GM18519 (cell line): ENCODE measurements around the gene HDAC10.

ENCODE experiments used
- ATAC-seq: cut with Tn5 transposase; IDR thresholded peaks from one replicate; pipeline ENCODE4 v1.9.1; 2021; ENCODE audit warnings: mild to moderate bottlenecking, moderate library complexity; ENCODE audit not compliant: unreplicated experiment, low FRiP score

Gene HDAC10, protein sequence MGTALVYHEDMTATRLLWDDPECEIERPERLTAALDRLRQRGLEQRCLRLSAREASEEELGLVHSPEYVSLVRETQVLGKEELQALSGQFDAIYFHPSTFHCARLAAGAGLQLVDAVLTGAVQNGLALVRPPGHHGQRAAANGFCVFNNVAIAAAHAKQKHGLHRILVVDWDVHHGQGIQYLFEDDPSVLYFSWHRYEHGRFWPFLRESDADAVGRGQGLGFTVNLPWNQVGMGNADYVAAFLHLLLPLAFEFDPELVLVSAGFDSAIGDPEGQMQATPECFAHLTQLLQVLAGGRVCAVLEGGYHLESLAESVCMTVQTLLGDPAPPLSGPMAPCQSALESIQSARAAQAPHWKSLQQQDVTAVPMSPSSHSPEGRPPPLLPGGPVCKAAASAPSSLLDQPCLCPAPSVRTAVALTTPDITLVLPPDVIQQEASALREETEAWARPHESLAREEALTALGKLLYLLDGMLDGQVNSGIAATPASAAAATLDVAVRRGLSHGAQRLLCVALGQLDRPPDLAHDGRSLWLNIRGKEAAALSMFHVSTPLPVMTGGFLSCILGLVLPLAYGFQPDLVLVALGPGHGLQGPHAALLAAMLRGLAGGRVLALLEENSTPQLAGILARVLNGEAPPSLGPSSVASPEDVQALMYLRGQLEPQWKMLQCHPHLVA

DNA sequence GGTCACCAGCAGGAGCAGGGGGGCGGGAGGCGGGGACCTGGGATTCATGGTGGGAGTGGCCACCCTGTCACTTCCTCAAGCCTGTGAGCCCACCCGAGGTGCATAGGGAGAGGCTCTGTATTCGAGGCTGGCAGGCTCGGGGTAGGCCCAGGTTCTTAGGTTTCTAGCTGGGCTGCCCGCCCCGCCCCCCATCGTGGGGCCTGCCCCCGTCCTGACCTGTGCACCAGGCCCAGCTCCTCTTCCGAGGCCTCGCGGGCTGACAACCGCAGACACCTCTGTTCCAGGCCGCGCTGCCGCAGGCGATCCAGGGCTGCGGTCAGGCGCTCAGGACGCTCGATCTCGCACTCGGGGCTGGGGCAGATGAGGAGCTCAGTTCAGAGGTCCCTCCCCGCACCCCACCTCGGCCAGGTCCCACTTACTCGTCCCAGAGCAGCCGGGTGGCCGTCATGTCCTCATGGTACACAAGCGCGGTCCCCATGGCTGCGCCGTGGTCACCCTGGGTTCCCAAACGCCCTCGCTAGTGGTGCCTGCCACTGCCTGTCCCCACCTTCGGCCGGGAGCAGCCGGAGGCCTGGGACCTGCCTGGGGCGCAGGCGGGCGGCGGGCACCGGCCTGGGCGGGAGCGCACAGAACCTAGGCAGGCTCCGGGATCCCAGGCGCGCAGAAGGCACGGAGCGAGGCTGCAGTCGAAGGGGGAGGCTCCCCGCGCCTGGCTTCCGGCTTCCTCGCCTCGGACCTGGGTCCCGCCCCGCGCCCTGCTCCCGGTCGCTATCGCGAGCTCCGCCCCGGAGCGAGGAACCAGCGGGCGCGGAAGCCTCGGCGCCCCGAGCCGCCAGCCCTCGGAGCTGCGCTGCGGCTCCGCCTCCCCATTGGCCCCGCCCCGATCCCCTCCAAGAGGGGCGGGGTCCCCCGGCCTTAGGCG, at the start of gene HDAC10:
Gene HDAC10, minus strand, starts transcription at position 711 of the 922 bp plus-strand sequence. Its CDS starts 233 bp downstream, at position 478.
- ATAC-seq, result no peak

DNA sequence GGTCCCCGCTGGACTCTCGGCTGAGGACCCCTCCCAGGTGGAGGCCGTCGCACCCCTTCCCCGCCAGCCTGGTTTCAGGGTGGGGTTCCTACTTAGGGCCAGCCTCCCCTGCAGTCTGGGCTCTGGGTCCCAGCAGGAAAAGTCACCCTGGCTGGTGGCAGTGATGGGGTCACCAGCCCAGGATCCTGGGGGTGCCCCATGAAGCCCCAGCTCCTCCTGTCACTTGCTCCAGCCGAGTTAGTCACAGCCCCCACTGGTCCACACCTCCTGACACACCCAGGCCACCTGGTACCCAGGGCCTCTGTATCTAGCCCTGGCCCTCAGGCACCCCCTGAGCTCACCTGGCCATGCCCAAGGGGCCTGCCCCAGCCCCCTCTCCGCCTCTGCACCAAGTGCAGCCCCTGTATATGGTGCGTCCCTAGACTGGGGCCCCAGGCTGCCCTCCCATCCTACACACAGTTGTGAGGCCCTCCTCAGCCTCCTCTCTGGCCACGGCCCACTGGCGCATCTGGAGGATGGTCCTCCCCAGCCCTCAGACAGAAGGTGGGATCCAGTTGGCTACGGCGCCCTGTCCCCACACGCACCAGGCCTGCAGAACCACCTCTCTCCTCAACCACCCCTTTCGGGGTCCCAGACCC, 49.7 kb upstream of the HDAC10 start:
- no peak for ATAC-seq

DNA sequence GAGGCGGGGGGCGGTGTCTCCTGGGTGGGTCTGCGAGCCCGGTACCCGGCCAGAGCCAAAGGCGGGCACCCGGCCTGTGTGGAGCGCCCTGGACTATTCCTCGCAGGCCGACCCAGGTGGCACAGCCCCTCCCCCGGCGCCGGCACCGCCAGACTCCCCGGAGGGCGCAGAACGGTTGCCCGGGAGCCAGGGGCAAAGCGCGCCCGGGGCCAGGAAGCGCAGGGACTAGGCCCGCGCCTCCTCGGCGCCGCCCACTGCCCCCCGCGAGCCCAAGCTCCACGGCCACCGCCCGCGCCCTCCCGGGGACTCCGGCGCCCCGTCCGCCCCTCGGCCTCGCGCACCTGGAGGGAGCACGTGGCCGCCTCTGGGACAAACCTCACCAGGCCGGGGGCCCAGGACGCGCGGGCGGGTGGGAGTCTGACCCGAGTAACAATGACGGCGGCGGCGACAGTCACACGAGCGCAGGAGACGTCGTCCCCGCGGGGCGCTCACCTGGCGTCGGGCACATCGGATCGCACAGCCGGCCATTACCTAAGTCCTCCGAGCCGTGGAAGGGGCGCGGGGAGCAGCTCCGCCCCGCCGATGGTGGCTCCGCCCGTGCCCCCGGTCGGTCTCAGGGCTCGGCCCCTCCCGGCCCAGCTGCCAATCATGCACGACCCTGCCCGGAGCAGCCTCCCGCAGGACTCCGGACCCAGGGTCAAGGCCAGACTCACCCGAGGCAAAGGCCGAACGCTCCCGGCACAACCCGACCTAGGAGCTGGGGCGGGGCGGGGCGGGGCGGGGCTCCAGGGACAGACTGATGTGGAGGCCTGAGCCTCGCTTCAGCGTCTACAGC, 48.9 kb upstream of the HDAC10 start:
- no peak for ATAC-seq

DNA sequence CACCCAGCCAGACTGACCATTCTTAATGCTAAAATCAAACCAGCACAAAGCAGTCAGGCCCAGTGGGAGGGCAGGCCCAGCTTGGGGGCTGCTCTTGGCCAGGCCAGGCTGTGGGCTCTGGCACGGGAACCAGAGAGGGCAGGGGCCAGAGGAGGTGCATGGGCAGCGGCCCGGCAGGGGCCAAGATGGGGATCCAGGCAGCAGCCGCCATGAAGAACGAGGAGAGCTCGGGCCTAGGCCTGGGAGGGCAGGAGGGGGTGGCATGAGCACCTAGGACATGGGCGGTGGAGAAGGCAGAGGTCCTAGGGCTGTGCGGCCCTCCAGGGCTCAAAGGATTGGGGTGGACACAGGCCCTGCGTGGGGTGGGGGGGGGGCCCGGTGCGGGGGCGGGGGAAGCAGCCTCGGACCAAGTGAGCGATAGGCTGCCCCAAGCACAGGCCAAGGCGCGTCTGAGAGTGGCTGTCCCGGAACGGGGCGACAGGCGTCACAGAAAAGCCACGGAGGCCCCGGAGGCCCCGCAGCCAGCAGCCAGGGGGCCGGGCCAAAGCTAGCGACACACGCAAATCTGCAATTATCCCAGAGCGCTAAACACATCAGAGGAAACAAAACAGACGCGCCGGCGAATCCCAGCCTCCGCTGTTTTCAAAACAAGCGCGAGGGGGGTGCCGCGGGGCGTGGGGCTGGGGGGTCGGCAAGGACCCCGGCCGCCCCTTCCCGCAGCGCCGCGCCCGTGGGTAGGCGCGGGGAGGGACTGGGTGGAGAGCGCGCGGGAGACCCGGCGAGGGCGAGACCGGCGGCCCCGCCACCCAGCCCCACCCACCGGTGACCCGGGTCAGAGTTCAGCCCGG, 48.1 kb upstream of the HDAC10 start:
- ATAC-seq, result no peak

DNA sequence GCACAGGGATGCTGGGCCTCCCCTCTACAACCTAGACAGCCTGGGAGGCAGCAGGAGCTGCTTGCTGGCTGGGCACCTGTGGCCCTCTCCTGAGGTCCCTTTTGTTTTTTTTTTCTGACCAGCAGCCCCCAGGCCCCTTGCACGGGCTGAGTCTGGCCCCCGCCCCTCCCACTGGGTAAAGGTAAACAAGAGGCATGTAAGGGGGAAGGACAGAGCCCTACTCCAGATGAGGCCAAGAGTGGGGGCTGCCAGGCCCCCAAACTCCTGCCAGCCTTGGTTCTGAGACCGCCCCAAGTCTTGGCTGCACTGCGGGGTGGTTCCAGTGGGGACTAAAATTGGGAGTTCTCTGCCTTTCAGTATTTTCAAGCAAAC, 47.2 kb upstream of the HDAC10 start:
- ATAC-seq, result no peak

DNA sequence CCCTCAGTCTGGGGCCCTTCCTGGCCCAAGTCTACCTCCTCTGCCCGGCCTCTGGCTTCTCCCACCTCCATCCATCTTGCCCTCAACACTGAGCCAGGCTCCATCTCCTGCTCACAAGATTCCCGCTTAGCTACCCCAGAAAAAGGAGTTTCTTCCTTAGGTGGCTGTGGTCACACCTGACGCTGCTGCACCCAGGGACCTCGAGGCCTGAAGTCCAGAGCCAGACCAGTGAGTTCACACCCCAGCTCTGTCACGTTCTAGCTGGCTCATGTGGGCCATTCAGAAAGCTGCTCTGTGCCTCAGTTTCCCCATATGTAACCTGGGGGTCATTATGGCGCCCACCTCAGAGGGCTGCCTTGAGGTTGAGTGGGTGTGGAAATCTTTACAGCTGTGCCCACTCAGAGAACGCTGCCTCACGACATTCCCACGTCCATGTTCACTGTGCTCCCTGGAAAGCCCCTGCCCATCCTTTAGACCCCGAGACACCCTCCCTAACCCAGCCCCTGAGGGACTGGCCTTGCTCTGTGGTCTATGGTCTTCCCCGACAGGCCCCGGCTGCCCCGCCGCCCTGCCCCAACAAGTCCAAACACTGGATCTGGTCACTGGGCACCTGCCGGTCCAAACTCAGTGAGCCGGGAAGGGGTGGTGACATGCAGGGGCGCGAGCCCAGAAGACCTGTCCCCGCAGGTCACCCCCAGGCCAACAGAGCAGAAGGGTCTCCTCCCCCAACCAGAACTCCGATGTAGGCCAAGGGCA, 46.6 kb upstream of the HDAC10 start:
- no peak for ATAC-seq

DNA sequence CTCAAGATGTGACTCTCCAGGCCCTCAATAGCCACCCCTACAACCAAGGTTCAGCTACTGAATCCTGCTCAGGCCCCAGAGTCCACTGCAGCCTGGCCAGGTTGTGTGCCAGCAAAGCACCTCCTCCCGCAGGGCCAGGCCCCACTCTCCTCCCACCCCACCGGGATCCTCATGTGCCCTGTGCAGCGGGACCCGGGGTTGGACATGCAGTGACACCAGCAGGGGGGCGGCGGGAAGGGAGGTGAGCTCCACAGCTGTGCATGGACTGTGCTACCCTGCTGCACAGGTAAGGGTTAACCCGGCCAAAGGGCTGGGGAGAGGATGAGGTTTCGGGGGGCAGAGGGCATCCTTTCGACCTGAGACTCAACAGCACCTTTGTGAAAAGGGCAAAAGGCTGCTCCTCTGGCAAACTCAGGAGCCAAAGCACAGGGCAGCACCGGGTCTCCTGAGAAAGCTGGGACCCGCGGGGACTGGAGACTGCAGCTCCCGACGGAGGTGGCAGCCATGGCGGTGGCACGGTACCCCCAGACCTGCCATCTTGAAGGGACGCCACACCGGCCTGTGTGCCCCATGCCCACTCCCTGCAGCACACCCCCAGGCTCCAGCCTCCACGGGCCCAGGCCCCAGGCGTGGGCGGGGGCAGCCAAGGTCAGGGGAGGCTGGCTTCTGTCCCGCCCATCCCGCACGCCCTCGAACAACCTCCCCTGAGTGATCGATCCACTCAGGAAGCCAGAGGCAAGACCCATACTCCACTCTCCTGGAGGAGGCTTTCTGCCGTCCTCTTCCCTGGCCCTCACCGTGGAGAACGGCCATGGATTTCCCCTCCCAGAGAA, 45.8 kb upstream of the HDAC10 start:
- no peak for ATAC-seq

DNA sequence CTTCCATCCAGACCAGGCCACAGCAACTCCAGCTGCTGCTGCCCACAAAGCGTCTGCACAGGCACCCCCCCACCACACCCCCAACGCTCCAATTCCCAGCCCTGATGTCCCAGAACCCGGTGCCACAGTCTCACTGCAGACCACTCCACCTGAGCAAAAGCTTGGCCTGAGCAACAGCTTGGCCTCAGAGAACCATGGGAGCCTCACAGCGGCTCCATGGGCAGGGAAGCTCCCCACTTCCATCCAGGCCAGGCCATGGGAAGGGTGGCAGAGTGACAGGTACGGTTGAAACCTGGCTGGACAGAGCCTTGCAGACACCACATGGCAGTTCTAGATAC, 43.2 kb upstream of the HDAC10 start:
- no peak for ATAC-seq

DNA sequence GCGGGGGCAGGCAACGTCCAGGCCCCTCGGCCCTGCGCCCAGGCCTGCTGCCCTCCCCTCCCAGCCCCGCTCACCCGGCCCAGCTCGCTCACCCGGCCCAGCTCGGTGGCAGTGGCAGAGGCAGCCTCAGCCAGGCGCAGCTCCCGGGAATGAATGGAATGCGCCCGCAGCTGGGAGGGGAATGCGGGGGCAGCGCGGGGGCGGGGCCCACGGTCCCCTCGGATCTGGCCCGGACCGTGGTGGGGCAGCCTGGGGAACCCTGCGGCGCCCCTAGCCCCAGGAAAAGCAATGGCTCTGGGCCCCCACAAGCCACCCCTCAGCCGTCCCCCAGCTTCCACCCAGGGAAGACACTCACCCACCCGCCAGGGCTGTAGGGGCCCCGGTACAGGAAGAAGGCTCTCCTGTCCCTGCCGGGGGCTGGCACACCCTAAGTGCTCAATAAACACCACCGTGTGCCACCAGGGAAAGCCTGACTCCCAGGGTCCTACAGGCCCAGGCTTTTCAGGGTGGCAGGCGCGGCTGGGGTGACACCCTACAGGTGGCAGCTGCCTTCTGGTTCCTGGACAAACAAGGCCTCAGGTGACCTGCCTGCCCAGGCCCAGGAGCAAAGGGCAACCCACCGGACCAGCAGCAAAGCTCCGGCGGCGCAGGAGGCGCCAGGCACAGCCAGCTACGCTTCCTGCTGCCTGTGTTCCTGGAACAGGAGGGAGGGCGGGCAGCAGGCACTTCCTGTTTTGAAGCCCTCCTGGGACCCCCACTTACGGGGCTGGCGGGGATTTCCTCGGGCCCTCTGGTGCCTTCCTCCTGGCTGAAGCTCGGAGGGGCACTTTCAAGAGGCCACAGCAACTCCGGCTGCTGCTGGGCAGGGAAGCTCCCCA, 42.6 kb upstream of the HDAC10 start:
- no peak for ATAC-seq

DNA sequence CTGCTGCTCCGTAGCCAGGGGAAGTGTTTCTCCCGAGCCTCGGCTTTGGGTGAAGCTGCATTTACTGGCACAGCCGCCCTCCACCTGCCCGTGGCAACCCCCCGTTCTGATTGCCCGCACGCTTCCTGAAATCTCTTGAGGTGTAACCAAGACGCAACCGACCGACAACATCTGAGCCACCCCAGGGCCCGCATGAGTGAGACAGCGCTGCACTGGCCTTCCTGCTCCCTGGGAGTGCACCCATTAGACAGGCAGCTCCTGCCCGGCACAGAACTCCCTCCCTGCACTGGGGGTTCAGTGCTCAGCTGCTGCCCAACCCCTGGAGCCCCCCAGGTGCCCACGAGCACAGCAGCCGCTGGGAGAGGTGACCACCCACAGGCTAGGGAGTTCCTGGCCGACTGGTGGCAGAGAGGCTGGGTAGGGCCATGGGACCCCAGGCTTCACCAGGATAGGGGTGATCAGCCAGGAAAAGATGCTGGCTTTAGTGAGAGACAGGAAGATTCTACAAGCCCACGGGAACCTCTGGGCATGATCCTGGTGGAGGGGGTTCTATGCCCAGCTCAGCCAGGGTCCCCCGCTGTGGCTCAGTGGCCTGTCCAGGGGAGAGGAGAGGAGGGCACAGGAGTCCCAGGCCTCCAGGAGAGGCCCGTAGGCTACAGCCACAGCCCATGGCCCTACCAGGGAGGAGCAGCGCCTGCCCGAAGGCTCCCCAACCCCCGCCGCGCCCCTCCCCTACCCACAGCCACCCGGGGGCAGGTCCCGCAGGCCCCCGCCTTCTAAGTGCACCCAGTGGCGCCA, 41.8 kb upstream of the HDAC10 start:
- ATAC-seq, result no peak

DNA sequence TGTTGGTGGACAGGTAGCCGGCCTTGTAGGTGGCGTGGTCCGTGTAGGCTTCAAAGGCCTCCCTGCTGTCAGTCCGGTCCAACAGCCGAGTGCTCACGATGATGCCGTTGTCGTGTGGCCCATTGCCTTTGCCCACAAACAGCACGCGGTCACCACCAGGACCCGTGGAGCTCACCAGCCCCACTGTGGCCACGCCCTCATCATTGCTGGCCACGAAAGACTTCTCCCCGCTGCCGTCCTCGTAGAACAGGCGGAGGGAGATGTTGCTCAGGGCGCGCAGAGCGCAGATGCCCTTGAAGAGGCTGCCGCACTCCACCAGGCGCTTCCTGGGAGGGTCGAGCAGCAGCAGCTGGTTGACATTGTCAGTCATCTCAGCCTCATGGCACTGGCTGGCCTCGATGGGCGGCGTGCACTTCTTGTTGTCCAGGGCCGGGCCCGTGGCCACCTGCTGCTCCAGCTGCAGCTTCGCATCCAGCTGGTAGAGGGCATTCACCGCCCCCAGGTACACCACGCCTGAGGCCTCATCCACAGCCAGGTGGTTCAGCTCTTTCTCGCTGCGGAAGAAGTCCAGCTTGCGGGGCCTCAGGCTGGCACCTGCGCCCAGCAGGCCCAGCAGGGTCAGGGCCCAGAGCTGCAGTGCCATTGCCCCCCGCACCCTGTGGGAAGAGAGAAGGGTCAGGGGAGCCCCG, 39.0 kb upstream of the HDAC10 start:
- ATAC-seq, result no peak

DNA sequence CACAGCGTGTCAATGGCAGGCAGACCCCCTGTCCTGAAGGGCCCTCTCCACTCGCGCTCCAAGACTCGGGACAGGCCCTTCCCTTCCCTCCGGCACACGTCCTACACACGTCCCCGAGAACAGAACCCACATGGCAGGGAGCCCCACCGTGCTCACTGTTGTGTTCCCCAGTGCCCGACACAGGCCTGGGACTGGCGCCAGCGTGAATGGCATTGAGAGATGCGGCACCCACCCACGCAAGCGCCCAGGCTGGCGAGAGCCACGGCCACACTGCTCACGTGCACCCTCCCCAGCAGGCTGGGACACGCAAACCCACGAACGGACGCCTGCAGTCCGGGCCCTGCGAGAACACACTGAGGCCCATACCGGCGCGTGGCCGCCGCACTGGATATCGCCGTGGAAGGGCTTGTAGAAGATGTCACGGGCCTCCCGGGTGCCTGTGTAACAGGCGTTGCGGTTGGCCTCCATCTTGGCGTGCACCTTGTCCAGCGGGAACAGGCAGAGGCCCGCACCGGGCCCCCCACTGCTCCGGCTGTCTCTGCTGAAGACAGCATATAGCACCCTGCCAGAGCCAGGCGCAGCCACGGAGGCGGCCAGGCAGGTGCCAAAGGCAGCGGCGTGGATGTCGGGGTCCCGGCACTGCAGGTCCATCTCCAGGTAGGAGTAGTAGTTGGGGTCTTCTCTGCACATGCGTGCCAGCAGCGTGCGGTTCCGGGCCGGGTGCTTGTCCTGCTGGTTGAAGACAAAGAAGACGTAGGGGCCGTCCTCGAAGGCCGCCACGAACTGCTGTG, 38.3 kb upstream of the HDAC10 start:
- ATAC-seq, result no peak

DNA sequence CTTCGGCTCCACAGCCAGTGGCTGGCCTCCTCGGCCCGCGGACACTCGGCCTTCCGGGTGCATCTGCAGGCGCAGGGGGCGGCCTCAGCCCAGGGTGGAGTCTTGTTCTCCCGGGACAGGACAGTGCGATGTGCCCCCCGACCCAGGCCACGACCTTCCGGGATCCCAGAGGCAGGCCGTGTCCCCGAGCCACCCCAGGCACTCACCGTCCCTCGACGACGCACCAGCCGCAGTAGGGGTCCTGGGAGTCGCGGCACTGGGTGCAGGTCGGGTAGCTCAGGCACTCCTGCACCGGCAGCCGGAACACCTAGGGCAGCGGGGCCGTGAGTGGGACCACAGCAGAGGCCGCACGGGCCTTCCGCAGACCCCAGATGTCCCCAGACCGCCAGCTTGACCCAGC, 36.7 kb upstream of the HDAC10 start:
- no peak for ATAC-seq

DNA sequence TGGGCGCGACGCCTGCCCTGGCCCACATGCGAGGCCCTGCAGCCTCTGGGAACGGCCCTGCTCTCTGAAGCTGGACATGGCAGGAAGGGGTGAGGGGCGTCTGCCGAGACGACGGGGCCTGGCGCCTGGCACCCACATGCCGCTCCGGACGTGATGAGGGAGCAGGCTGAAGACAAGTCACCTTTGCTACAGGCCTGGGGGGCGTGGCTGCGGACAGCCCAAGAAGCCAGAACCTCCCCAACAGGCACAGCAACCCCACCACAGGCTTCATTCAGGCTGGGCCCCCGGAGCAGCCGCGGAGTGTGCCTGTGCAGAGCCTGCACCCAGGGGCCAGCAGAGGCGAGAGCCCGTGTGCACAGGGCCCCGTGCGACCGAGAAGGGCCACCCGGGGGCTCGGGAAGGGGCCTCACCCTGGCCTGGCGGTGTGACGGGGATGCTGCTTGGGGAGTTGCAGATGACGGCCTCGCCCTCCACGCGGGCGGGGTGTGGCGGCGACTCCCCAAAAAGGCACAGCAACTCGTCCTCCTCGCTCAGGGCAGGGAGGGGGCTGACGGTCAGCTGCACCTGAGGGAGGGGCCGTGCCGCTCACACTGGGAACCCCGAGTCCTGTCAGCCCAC, 35.7 kb upstream of the HDAC10 start:
- no peak for ATAC-seq
